SU-DHL-6 (cell line): ENCODE measurements around the gene SLC10A1.

Experiments used
- H2AFZ ChIP-seq: fragments of 200-600 bp; sonication (generic); 2 replicates; pipeline ENCODE4 v1.6.1; 2014; ENCODE audit warnings: low read depth, mild to moderate bottlenecking, moderate library complexity, mixed read lengths, antibody characterized with exemption, low read length; ENCODE audit not compliant: severe bottlenecking
- H3F3A ChIP-seq: fragments of 200-600 bp; shearing (Covaris generic); 2 replicates; pipeline ENCODE4 v1.6.0; 2016; ENCODE audit warnings: antibody characterized with exemption, mild to moderate bottlenecking; ENCODE audit not compliant: insufficient read depth
- H3K27ac ChIP-seq: fragments of 200-600 bp; sonication (generic); 2 replicates; pipeline ENCODE4 v1.5.1; 2016; ENCODE audit warnings: low read depth, mild to moderate bottlenecking, low read length, moderate library complexity, mixed read lengths
- H3K27me3 ChIP-seq: fragments of 200-600 bp; sonication (generic), shearing (Covaris generic); 2 replicates; pipeline ENCODE4 v1.6.0; 2014; ENCODE audit warnings: mild to moderate bottlenecking, low read length
- H3K36me3 ChIP-seq: fragments of 200-600 bp; sonication (generic); 2 replicates; pipeline ENCODE4 v1.6.1; 2014; ENCODE audit warnings: mild to moderate bottlenecking, low read length, mixed read lengths
- H3K4me2 ChIP-seq: fragments of 300-600, 200-600 bp; shearing (Covaris generic), sonication (generic); 2 replicates; pipeline ENCODE4 v1.6.0; 2014; ENCODE audit warnings: low read length, low read depth, mild to moderate bottlenecking; ENCODE audit not compliant: poor library complexity, severe bottlenecking
- H3K4me3 ChIP-seq: fragments of 200-600 bp; sonication (generic); 2 replicates; pipeline ENCODE4 v1.5.1; 2014; ENCODE audit warnings: antibody characterized with exemption, low read length, mild to moderate bottlenecking, mixed read lengths; ENCODE audit not compliant: insufficient read depth, poor library complexity, severe bottlenecking
- H3K79me2 ChIP-seq: fragments of 200-600 bp; sonication (generic); 2 replicates; pipeline ENCODE4 v1.6.1; 2014; ENCODE audit warnings: mild to moderate bottlenecking, low read length, moderate library complexity; ENCODE audit not compliant: insufficient read depth
- H3K9ac ChIP-seq: fragments of 200-600 bp; sonication (generic); 2 replicates; pipeline ENCODE4 v1.7.0; 2014; ENCODE audit warnings: mild to moderate bottlenecking, low read length
- H3K9me2 ChIP-seq: fragments of 200-600 bp; sonication (generic); replicated peaks from 2 replicates; pipeline ENCODE4 v1.6.1; 2014; ENCODE audit warnings: low read length; ENCODE audit not compliant: insufficient read depth
- H3K9me3 ChIP-seq: fragments of 200-600 bp; sonication (generic); 2 replicates; pipeline ENCODE4 v1.6.1; 2014; ENCODE audit warnings: low read length, mixed read lengths; ENCODE audit not compliant: insufficient read depth
- H4K20me1 ChIP-seq: fragments of 200-600 bp; sonication (generic); 2 replicates; pipeline ENCODE4 v1.6.1; 2014; ENCODE audit warnings: low read depth, mild to moderate bottlenecking, antibody characterized with exemption, low read length, moderate library complexity, mixed read lengths
- CTCF ChIP-seq: fragments of 200-600 bp; sonication (generic); IDR thresholded peaks from one replicate; pipeline ENCODE4 v1.5.1; 2017; ENCODE audit warnings: antibody characterized with exemption, mild to moderate bottlenecking, low read length, moderate library complexity; ENCODE audit not compliant: insufficient read depth, poor library complexity, severe bottlenecking
- EZH2phosphoT487 ChIP-seq: fragments of 200-600 bp; sonication (generic), shearing (Covaris generic); conservative IDR thresholded peaks from 2 replicates; pipeline ENCODE4 v1.6.1; 2018; ENCODE audit warnings: mild to moderate bottlenecking, antibody characterized with exemption, low read length, moderate library complexity, mixed read lengths

Gene SLC10A1

DNA sequence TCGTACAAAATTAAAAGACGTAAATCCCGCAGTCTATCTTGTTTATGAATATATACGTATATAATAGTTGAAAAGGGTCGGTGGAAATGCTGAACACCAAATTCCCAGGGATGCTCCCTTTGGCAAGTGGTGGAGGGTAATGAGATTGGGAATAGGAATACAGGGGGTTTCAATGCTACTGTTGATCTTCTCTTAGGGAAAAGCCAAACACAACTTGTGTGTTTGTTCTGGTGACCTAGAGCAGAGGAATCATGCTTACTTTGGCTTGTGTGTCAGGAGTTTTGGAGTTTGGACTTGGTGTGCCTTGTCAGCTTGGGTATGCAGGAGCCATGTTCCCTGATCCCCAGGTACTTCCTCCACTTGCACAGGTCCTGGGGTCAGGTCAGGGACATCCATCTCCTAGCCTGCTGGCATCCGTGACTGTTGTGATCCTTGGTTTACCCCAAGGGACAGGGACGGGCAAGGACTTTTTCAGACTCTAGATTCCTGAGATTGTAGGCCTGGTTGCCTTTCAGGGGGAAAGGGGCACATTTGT is 4.1 kb downstream of the SLC10A1 start:
- H3K9ac ChIP-seq: no peak overlapping the region
- peaks cover 4% of the 10 kb centered on the region; the same call in 1 of the 2 replicates for H4K20me1 ChIP-seq
- H3K9me3 ChIP-seq: no peaks in the 10 kb centered on the region
- TF ChIP-seq CTCF: no peak
- TF ChIP-seq EZH2phosphoT487: no peak
- H3K4me2 ChIP-seq: no peak overlapping the region
- no peak overlapping the region for H3K27ac ChIP-seq
- peaks cover 3% of the 10 kb centered on the region; the same call in 1 of the 2 replicates for H3F3A ChIP-seq
- H3K9me2 ChIP-seq: no peaks in the 10 kb centered on the region
- no peaks in the 10 kb centered on the region for H3K36me3 ChIP-seq
- H3K27me3 ChIP-seq: no peaks in the 10 kb centered on the region
- no peak overlapping the region for H2AFZ ChIP-seq
- no peak overlapping the region for H3K4me3 ChIP-seq
- no peaks in the 10 kb centered on the region for H3K79me2 ChIP-seq

- Histone ChIP-seq H3K4me2 (no peak overlapping the region), H2AFZ (no peak overlapping the region), H4K20me1 (peaks cover 4% of the 10 kb centered on the region; the same call in 1 of the 2 replicates), H3K9ac (no peak overlapping the region), H3F3A (peaks cover 3% of the 10 kb centered on the region; the same call in 1 of the 2 replicates), H3K79me2 (no peaks in the 10 kb centered on the region), H3K4me3 (no peak overlapping the region), H3K36me3 (no peaks in the 10 kb centered on the region), H3K27me3 (no peaks in the 10 kb centered on the region), H3K9me2 (no peaks in the 10 kb centered on the region), H3K9me3 (no peaks in the 10 kb centered on the region), H3K27ac (no peak overlapping the region)
- TF ChIP-seq CTCF: no peak
- TF ChIP-seq EZH2phosphoT487: no peak
Observed at GRCh38 chr14:69789118-69789640, 7.9 kb downstream of the SLC10A1 start.

GRCh38 chr14:69786603-69787002 is 10.4 kb downstream of the SLC10A1 start:
- Histone ChIP-seq H3K36me3 (no peaks in the 10 kb centered on the region), H3K4me2 (no peak overlapping the region), H3K4me3 (no peak overlapping the region), H3K9me2 (no peaks in the 10 kb centered on the region), H3K9ac (no peak overlapping the region), H3K79me2 (no peaks in the 10 kb centered on the region), H3K27ac (no peak overlapping the region), H3K27me3 (no peaks in the 10 kb centered on the region), H3F3A (peaks cover 3% of the 10 kb centered on the region; the same call in 1 of the 2 replicates), H3K9me3 (no peaks in the 10 kb centered on the region), H2AFZ (no peak overlapping the region), H4K20me1 (peaks cover 4% of the 10 kb centered on the region; the same call in 1 of the 2 replicates)
- TF ChIP-seq EZH2phosphoT487 (no peak), CTCF (no peak)
